ENCODE measurements around the gene DISP2.

- TF ChIP-seq HNF4G (IDR thresholded peaks at IDR 0.05) (no peak), CTCF (IDR thresholded peaks at IDR 0.05; ENCODE audit: low read depth, low read length, missing input control) (no peak), ATF3 (IDR thresholded peaks at IDR 0.05) (no peak)
Observed at GRCh38 chr15:40358471-40359353, 693 bp downstream of the DISP2 start.

Measured in liver (tissue), 3 donors.